Measurements from ENCODE around the gene PTPN20. TPM values are rescaled to one million over a fixed set of nuclear protein-coding genes. Genes with fewer than 3 reads are reported as not detected.

The PTPN20 gene
- polyA plus RNA-seq, 2 of the 4 experiments (the other 2 are of a cell fraction), result 5.3 to 8.1 TPM

DNA sequence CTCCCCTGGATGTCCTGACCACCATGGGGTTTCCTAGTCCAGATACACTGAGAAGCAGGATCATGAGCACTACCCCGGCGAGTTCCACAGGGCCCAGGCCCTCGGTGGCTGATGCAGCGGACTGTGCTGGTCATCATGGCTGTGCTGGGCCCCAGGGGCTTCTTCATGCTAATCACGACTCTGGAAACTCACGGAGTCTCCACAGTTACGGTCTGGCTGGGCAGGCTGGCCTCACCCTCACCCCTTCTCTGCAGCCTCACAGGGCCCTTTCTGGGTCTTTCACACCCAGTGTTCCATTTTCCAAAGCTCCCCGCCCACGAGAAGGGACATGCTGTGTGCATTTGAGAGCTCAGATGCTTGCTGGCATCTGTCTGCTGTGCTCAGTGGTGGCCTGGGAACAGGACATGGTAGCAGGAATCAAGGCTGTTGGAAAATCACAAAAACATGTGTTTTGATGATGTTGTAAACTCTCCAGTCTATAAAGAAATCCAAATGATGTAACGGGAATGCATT is 119.0 kb downstream of the PTPN20 start:
- Histone ChIP-seq H3K9me3 (no peaks in the 10 kb centered on the region), H3K4me2 (no peak overlapping the region), H3K4me3 (no peak overlapping the region), H3K4me1 (no peaks in the 10 kb centered on the region), H3K27ac (no peak overlapping the region)
- POLR2A ChIA-PET, result no interaction called here
- TF ChIP-seq, protein P1, sequence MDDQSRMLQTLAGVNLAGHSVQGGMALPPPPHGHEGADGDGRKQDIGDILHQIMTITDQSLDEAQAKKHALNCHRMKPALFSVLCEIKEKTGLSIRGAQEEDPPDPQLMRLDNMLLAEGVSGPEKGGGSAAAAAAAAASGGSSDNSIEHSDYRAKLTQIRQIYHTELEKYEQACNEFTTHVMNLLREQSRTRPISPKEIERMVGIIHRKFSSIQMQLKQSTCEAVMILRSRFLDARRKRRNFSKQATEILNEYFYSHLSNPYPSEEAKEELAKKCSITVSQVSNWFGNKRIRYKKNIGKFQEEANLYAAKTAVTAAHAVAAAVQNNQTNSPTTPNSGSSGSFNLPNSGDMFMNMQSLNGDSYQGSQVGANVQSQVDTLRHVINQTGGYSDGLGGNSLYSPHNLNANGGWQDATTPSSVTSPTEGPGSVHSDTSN (IDR thresholded peaks at IDR 0.05), result no peak
- no peak for TF ChIP-seq NFE2L2 (conservative IDR thresholded peaks at IDR 0.05; ENCODE audit: low read length)
- no peak for TF ChIP-seq SREBF2 (IDR thresholded peaks at IDR 0.05)
- no peak for TF ChIP-seq EP300 (IDR thresholded peaks at IDR 0.05)
- no peak for TF ChIP-seq HOXB5 (CRISPR knock-in tag; IDR thresholded peaks at IDR 0.05)
- TF ChIP-seq FOSL2 (IDR thresholded peaks at IDR 0.05), result no peak
- TF ChIP-seq FOSL2 (CRISPR knock-in tag; IDR thresholded peaks at IDR 0.05), result no peak
- TF ChIP-seq, protein P2, sequence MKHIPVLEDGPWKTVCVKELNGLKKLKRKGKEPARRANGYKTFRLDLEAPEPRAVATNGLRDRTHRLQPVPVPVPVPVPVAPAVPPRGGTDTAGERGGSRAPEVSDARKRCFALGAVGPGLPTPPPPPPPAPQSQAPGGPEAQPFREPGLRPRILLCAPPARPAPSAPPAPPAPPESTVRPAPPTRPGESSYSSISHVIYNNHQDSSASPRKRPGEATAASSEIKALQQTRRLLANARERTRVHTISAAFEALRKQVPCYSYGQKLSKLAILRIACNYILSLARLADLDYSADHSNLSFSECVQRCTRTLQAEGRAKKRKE (CRISPR knock-in tag; IDR thresholded peaks at IDR 0.05; ENCODE audit: low read depth), result no peak
- TF ChIP-seq RNF2 (IDR thresholded peaks at IDR 0.05; ENCODE audit: borderline replicate concordance, low read depth), result no peak
- no peak for TF ChIP-seq ZFP36 (IDR thresholded peaks at IDR 0.05; ENCODE audit: borderline replicate concordance, partially characterized antibody)
- TF ChIP-seq CHD2 (IDR thresholded peaks at IDR 0.05; ENCODE audit: low read length, partially characterized antibody), result no peak
- TF ChIP-seq, protein P3, sequence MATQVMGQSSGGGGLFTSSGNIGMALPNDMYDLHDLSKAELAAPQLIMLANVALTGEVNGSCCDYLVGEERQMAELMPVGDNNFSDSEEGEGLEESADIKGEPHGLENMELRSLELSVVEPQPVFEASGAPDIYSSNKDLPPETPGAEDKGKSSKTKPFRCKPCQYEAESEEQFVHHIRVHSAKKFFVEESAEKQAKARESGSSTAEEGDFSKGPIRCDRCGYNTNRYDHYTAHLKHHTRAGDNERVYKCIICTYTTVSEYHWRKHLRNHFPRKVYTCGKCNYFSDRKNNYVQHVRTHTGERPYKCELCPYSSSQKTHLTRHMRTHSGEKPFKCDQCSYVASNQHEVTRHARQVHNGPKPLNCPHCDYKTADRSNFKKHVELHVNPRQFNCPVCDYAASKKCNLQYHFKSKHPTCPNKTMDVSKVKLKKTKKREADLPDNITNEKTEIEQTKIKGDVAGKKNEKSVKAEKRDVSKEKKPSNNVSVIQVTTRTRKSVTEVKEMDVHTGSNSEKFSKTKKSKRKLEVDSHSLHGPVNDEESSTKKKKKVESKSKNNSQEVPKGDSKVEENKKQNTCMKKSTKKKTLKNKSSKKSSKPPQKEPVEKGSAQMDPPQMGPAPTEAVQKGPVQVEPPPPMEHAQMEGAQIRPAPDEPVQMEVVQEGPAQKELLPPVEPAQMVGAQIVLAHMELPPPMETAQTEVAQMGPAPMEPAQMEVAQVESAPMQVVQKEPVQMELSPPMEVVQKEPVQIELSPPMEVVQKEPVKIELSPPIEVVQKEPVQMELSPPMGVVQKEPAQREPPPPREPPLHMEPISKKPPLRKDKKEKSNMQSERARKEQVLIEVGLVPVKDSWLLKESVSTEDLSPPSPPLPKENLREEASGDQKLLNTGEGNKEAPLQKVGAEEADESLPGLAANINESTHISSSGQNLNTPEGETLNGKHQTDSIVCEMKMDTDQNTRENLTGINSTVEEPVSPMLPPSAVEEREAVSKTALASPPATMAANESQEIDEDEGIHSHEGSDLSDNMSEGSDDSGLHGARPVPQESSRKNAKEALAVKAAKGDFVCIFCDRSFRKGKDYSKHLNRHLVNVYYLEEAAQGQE (IDR thresholded peaks at IDR 0.05), result no peak
- no peak for TF ChIP-seq JUN (IDR thresholded peaks at IDR 0.05)
- no peak for TF ChIP-seq ZNF302 (CRISPR knock-in tag; IDR thresholded peaks at IDR 0.05)
- no peak for TF ChIP-seq ZC3H11A (IDR thresholded peaks at IDR 0.05)
- DNase-seq (ENCODE audit: low read depth in 1 of 2, low spot score in 1 of 2), result no peak
- CTCF ChIA-PET, result interaction anchor here (0.9 to 2.1 kb wide), 4 partner anchors 8 to 282 kb away, joined by 3 to 24 read pairs (median 6); no protein-coding TSS in a partner anchor
- FAIRE-seq, result no peak
- WGBS (ENCODE audit: missing lambda C conversion rate), result 74% methylated on average over 10 of the region's 10 CpGs
- ATAC-seq, result no peak

DNA sequence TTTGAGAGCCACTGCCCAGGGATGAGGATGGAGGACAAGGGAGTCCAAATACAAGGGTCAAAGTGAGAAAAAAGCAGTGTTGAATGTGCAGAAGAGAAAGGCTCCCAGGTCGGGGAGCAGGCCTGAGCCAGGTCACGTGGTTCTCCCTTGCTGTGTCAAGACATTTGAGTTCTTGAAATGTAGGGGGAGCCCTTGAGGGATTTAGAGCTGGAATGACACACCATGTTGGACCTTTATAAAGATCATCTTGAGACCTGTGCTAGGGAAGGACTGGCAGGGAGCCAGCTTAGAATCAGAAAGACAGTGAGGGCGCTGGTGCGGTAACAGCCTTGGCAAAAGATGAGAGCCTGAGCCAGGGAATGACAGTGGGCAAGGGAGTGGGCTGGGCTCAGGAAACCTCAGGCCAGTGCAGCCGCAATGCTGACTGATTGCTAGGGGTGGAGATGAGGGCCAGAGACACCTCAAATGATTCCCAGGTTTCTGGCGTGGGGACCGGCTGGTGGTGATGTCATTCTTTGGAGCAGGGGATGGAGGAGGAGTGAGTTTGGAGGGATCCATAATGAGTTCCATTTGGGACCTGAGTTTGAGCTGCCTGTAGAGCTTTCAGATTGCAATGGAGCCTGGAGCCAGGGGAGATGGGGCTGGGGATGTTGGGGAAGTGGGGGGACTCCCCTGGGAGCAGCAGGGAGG is 120.1 kb downstream of the PTPN20 start:
- H3K4me2 ChIP-seq, result no peak overlapping the region
- H3K9me3 ChIP-seq, result no peaks in the 10 kb centered on the region
- ChIA-PET CTCF (interaction anchor here (1.3 to 9.9 kb wide), 3 partner anchors 13 to 281 kb away, joined by 3 to 61 read pairs (median 8); no protein-coding TSS in a partner anchor), POLR2A (no interaction called here)
- H3K4me1 ChIP-seq, result no peaks in the 10 kb centered on the region
- H3K27ac ChIP-seq, result no peak overlapping the region
- ATAC-seq (peak in 1 of 2 experiments; percentile 60; a peak in 3 of 6 replicates), DNase-seq (ENCODE audit: low read depth in 1 of 2, low spot score in 1 of 2) (peak; percentile 29 to 44), FAIRE-seq (no peak)
- 72% methylated on average over 7 of the region's 7 CpGs for WGBS (ENCODE audit: missing lambda C conversion rate)
- TF ChIP-seq, protein P4, sequence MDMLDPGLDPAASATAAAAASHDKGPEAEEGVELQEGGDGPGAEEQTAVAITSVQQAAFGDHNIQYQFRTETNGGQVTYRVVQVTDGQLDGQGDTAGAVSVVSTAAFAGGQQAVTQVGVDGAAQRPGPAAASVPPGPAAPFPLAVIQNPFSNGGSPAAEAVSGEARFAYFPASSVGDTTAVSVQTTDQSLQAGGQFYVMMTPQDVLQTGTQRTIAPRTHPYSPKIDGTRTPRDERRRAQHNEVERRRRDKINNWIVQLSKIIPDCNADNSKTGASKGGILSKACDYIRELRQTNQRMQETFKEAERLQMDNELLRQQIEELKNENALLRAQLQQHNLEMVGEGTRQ (IDR thresholded peaks at IDR 0.05), result peak; percentile 51; the same call in 1 of the 2 replicates
- TF ChIP-seq, protein P5, sequence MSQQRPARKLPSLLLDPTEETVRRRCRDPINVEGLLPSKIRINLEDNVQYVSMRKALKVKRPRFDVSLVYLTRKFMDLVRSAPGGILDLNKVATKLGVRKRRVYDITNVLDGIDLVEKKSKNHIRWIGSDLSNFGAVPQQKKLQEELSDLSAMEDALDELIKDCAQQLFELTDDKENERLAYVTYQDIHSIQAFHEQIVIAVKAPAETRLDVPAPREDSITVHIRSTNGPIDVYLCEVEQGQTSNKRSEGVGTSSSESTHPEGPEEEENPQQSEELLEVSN (IDR thresholded peaks at IDR 0.05; ENCODE audit: borderline replicate concordance, low read depth), result no peak
- TF ChIP-seq MYC (IDR thresholded peaks at IDR 0.05; ENCODE audit: borderline replicate concordance, low read length) (no peak), FOSB (CRISPR knock-in tag; IDR thresholded peaks at IDR 0.05) (no peak), GATA3 (IDR thresholded peaks at IDR 0.05; ENCODE audit: borderline replicate concordance) (no peak)
- no peak overlapping the region for H3K4me3 ChIP-seq
